ENCODE results near the gene DGAT2L6.

- TF ChIP-seq CTCF (conservative IDR thresholded peaks at IDR 0.05; ENCODE audit: low read length): no peak
- TF ChIP-seq EZH2phosphoT487 (IDR thresholded peaks at IDR 0.05; ENCODE audit: borderline replicate concordance, low read depth, low read length): no peak
Observed at GRCh38 chrX:70132877-70133302, 44.4 kb upstream of the DGAT2L6 start.
